ENCODE data around the gene INPP5E.

The INPP5E gene

DNA sequence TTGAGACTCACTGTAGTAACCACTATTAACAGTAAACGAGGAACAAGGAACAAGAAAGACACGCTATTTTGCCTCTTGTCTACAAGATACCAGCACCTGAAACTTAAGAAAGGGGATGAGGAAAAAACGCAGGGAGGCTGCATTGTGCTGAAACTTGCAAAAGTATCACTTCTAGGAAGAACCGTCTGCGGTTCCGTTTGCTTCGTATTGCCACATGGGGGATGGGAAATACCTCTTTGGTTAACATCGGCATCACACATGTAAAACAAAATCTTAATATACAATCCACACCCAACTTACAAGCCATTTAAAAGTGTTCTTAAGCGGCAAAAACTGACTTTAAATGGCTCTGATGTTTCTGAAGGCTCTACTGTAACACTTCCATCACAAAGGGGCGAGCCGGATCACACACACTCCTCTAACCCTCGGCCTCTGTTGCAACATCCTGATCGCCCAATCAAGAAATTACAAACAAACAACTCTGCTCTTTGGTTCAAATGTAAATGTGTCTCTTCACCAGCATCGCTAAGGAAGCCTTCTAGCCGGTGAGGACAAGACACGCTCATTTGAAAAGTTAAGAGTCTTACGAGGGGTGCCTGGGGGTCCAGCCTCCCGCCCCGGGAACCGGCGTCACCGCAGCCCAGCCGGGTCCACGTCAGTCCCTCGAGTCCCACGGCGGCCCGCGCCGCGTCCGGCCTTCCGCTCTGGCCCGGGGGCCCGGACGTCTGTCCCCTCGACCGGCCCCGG lies 42.6 kb upstream of the INPP5E start:
- peak overlapping the region; percentile 64 for H3K4me3 ChIP-seq (ENCODE audit: low read length)

DNA sequence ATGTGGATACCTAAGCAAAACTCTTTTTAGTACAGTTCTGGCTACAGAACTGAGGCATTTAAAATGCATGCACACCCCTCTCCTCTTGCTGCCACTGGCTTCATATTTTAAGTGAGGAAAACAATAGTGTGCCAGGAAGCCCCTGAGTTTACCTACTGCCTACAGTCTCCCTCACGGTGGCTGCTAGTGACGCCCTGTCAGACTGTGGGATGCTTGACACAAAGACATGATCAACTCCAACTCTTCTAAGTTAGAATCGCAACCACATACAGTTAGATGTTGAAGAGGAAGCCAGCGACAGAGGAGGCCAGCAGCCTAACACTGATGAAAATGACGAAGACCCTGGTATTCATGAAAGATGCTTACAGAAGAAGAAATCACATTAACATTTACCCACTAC lies 41.9 kb upstream of the INPP5E start:
- Histone ChIP-seq H3K4me1 (ENCODE audit: control insufficient read depth, insufficient read depth, low read length) (peaks cover 42% of the 10 kb centered on the region), H3K27me3 (ENCODE audit: control insufficient read depth, insufficient read depth, low read length) (no peaks in the 10 kb centered on the region), H3K36me3 (ENCODE audit: control insufficient read depth, insufficient read depth, low read length) (peaks cover 12% of the 10 kb centered on the region), H3K9me3 (ENCODE audit: control insufficient read depth, low read length) (no peaks in the 10 kb centered on the region), H3K9ac (ENCODE audit: low read length) (peak overlapping the region; percentile 97), H3K4me3 (ENCODE audit: low read length) (peak overlapping the region; percentile 64)

More for the DNA sequence above, 42.6 kb upstream of the INPP5E start:
- Histone ChIP-seq H3K9ac (ENCODE audit: low read length) (peak overlapping the region; percentile 97), H3K36me3 (ENCODE audit: control insufficient read depth, insufficient read depth, low read length) (peaks cover 5% of the 10 kb centered on the region), H3K4me1 (ENCODE audit: control insufficient read depth, insufficient read depth, low read length) (peaks cover 40% of the 10 kb centered on the region), H3K9me3 (ENCODE audit: control insufficient read depth, low read length) (no peaks in the 10 kb centered on the region), H3K27me3 (ENCODE audit: control insufficient read depth, insufficient read depth, low read length) (no peaks in the 10 kb centered on the region)

DNA sequence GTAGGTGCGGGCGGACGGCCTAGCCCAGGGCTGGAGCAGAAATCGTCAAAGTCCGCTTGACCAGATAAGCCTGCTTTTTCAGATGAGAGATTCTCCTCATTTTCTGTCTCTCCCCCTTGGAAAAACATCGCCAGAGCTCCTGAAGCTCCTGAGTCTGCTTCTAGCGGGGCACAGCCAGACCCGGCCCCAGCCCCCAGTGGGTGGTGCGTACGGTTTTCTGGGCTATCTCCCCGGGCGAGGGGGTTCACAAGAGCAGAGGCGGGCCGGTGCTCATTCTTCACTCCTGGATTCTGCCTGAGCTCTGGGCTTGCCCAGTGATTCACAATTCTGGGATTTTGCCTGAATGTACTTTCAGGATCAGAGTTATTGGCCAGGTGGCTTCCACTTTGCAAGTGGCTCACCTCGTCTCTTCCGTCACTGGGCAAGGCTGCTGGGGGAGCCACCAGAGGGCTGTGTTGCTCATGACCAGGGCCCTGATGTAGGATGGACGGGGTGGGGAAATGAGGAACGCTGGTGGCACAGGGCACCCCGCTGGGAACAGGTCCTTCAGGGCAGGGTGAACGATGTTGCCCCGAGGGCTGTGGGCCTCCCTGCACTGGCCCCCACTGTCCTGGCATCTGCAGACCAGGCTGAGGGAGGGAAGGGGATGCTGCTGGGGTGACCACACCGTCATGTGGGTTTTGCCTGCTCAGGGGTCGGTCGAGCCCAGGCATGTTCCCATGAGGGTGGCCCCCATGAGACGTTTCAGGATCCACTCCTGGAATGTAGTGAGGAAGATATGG lies 36.9 kb upstream of the INPP5E start:
- no peak overlapping the region for H3K9ac ChIP-seq (ENCODE audit: low read length)
- H3K4me3 ChIP-seq (ENCODE audit: low read length), result no peak overlapping the region
- no peaks in the 10 kb centered on the region for H3K27me3 ChIP-seq (ENCODE audit: control insufficient read depth, insufficient read depth, low read length)
- peaks cover 50% of the 10 kb centered on the region for H3K36me3 ChIP-seq (ENCODE audit: control insufficient read depth, insufficient read depth, low read length)
- H3K4me1 ChIP-seq (ENCODE audit: control insufficient read depth, insufficient read depth, low read length), result peaks cover 41% of the 10 kb centered on the region
- no peaks in the 10 kb centered on the region for H3K9me3 ChIP-seq (ENCODE audit: control insufficient read depth, low read length)

DNA sequence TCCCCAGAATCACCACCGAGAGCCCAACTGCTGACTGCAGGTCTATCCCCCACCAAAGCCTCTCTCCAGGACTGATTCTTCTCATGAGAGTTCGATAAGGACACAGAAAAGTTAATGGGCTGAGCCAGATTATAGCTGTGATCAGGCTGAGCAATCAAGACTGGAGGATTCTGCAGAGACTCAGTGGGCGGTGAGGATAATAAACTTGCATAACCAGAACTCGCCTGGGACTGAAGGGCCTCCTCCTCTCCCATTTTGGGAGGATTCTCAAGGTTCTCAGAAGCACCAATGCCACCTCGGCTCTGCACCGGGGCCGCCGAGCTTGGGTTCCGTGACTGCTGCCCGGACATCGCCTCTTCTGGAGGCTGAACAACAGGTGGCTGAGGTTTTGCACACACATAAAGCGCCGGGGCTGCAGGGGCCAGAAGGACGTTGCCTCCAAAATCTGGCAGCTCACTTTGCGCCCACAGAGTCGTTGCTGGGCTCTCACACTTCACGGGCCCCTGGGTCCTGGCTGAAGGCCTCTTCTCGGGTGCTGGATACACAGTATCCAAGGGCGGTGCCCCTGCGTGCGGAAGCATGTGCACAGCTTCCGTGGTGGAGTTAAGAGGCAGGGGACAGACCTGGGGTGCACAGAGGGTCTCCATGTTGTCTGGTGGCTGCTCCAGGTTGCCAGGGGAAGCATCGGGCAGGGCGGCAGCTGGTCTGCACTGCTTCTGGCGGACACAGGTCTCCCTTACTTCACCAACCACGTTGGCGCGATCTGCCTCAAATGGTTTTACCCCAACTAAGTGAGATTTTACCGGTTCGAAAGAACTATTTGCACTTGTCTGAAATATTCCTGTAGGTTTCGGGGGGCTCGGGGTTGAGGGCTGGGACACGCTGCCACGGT lies 35.6 kb upstream of the INPP5E start:
- H3K9me3 ChIP-seq (ENCODE audit: control insufficient read depth, low read length), result no peaks in the 10 kb centered on the region
- H3K9ac ChIP-seq (ENCODE audit: low read length), result no peak overlapping the region
- H3K4me1 ChIP-seq (ENCODE audit: control insufficient read depth, insufficient read depth, low read length), result peaks cover 45% of the 10 kb centered on the region
- no peaks in the 10 kb centered on the region for H3K27me3 ChIP-seq (ENCODE audit: control insufficient read depth, insufficient read depth, low read length)
- peaks cover 54% of the 10 kb centered on the region for H3K36me3 ChIP-seq (ENCODE audit: control insufficient read depth, insufficient read depth, low read length)
- no peak overlapping the region for H3K4me3 ChIP-seq (ENCODE audit: low read length)

DNA sequence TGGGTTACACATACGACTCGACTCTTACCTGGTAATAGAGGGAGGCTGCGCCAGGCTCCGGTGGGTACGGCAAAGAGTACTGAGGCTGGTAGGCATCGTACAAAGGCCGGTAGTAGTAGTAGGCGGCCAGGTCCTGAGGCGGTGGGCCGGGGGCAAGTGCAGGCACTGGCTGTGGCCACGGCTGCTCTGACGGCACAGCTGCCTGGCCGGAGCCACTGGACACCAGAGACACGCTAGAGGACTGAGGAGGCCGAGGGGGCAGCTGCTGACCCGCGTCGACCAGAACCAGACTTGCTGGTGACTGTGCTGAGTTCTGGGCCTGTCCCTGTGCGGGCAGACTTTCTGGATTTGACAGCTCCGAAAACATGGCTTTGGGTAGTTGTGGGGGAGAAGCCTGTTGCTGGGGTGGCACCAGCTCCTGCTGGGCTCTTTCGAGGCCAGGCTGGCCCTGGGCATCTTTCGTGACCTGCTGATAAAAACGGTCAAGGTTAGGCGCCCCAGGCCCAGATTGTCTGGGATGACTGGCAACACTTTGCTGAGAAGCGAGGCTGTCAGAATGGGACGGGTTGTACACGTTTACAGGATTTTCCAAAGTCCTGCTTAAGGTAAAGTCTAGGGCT lies 34.5 kb upstream of the INPP5E start:
- Histone ChIP-seq H3K36me3 (ENCODE audit: control insufficient read depth, insufficient read depth, low read length) (peaks cover 59% of the 10 kb centered on the region), H3K9me3 (ENCODE audit: control insufficient read depth, low read length) (no peaks in the 10 kb centered on the region), H3K4me1 (ENCODE audit: control insufficient read depth, insufficient read depth, low read length) (peaks cover 36% of the 10 kb centered on the region), H3K4me3 (ENCODE audit: low read length) (no peak overlapping the region), H3K9ac (ENCODE audit: low read length) (no peak overlapping the region), H3K27me3 (ENCODE audit: control insufficient read depth, insufficient read depth, low read length) (no peaks in the 10 kb centered on the region)

DNA sequence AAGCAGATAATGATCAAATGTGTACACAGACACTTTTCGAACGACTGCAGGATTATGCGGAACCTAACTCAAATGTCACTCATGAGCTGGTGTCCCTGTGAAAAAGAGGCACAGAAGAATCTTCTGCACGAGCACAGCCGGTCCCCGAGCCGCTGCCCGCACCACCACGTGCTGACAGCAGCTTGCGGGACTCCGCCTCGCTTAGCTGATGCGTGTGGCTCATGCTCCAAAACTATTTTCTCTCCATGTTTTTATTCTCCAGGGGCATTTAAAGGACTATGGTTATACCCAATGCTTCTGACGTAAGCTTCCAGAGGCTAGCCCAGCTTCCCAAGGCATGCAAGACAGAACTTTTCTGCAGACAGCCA lies 33.7 kb upstream of the INPP5E start:
- Histone ChIP-seq H3K9me3 (ENCODE audit: control insufficient read depth, low read length) (no peaks in the 10 kb centered on the region), H3K27me3 (ENCODE audit: control insufficient read depth, insufficient read depth, low read length) (no peaks in the 10 kb centered on the region), H3K36me3 (ENCODE audit: control insufficient read depth, insufficient read depth, low read length) (peaks cover 59% of the 10 kb centered on the region), H3K4me3 (ENCODE audit: low read length) (no peak overlapping the region), H3K9ac (ENCODE audit: low read length) (no peak overlapping the region), H3K4me1 (ENCODE audit: control insufficient read depth, insufficient read depth, low read length) (peaks cover 36% of the 10 kb centered on the region)

DNA sequence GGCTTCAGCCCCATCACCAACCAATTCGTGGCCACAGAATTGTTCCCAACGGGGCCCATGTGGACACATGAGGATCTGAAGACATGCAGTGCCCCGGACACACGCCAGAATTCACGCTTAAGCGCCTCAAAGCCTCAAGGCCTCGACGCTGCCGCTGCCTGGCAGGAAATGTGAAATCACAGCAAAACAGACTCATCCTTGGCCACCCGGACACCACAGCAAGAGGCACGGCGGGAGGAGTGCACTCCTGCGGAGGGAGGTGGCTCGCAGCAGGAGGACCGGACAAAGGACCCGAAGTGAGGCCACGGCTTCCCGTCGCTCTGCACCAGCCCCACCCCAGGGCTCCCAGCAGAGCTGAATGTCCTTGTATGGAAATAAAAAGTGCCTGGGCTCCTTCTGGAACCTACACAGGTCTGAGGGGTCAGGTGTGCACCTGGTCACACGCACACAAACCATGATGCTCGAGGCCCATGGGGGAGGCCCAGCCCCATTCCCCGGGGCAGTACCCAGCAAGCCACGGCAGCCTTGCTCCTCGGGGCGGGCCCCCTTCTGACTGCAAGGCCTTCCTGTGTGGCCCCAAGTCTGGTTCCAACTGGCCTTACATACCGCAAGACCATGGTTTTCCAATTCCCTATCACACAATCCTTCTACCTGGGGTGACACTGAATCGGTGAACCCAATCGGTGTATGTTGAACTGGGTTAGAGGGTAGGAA lies 33.2 kb upstream of the INPP5E start:
- H3K36me3 ChIP-seq (ENCODE audit: control insufficient read depth, insufficient read depth, low read length), result peaks cover 59% of the 10 kb centered on the region

DNA sequence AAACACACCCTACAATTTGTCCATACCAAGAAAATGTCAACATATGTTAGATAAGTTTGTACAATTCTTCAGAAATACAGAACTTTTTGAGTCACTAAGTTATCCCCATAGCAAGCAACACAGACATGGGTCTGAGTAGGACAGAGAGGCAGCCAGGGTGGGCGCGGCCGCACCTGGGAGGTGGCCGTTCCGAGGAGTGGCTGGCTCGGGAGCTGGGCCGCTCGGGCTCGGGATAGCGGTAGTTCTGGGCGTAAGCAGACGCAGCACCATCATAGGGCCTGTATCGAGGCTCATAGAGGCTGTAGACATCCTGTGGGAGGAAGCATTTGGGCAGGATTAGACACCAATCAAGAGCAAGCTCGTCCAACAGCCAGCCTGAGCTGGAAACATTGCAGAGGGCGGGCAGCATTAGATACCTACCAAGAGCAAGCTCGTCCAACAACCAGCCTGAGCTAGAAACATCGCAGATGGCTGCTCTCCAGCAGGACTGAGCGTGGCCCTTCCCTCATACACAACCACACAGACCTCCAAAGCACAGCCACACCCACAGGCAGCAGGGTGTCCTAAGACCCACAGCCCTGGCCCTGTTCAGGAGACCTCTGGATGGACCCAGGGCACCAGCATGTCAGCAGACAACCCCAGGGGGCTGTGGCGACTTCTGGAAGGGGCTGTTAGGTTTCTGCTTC lies 32.3 kb upstream of the INPP5E start:
- H3K4me1 ChIP-seq (ENCODE audit: control insufficient read depth, insufficient read depth, low read length), result peaks cover 28% of the 10 kb centered on the region
- H3K4me3 ChIP-seq (ENCODE audit: low read length), result no peak overlapping the region
- H3K36me3 ChIP-seq (ENCODE audit: control insufficient read depth, insufficient read depth, low read length), result peaks cover 53% of the 10 kb centered on the region
- H3K9me3 ChIP-seq (ENCODE audit: control insufficient read depth, low read length), result no peaks in the 10 kb centered on the region
- no peak overlapping the region for H3K9ac ChIP-seq (ENCODE audit: low read length)
- H3K27me3 ChIP-seq (ENCODE audit: control insufficient read depth, insufficient read depth, low read length), result no peaks in the 10 kb centered on the region

More for the DNA sequence above, 33.2 kb upstream of the INPP5E start:
- no peaks in the 10 kb centered on the region for H3K9me3 ChIP-seq (ENCODE audit: control insufficient read depth, low read length)
- H3K4me1 ChIP-seq (ENCODE audit: control insufficient read depth, insufficient read depth, low read length), result peaks cover 36% of the 10 kb centered on the region
- no peaks in the 10 kb centered on the region for H3K27me3 ChIP-seq (ENCODE audit: control insufficient read depth, insufficient read depth, low read length)
- no peak overlapping the region for H3K4me3 ChIP-seq (ENCODE audit: low read length)
- no peak overlapping the region for H3K9ac ChIP-seq (ENCODE audit: low read length)

DNA sequence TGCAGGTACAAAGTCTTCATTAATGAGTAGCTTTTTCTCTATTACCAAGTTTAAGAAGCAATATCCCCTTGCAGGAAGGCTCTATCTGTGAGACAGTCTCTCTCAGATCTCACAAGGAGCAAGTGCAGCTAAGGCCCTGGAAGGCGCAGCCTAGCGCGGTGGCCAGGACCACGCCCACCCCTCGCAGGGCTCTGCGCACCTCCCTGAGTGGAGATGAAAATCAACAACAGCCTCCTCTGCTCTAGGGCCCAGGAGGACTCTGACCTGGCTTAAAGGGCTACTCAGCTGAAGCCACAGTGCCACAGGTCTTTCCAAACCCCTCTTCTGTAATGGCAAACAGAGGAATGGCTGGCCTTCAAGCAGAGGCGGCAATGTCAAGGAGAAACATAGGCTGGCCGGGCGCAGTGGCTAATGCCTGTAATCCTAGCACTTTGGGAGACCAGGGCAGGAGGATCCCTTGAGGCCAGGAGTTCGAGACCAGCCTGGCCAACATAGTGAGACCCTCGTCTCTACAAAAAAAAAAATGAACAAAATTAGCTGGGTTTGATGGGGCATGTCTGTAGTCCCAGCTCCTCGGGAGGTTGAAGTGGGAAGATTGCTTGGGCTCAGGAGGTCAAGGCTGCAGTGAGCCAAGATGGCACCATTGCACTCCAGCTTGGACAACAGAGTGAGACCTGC lies 31.3 kb upstream of the INPP5E start:
- H3K36me3 ChIP-seq (ENCODE audit: control insufficient read depth, insufficient read depth, low read length), result peaks cover 58% of the 10 kb centered on the region
- H3K4me3 ChIP-seq (ENCODE audit: low read length), result no peak overlapping the region
- no peaks in the 10 kb centered on the region for H3K27me3 ChIP-seq (ENCODE audit: control insufficient read depth, insufficient read depth, low read length)
- H3K9me3 ChIP-seq (ENCODE audit: control insufficient read depth, low read length), result no peaks in the 10 kb centered on the region
- H3K4me1 ChIP-seq (ENCODE audit: control insufficient read depth, insufficient read depth, low read length), result peaks cover 28% of the 10 kb centered on the region
- H3K9ac ChIP-seq (ENCODE audit: low read length), result no peak overlapping the region

DNA sequence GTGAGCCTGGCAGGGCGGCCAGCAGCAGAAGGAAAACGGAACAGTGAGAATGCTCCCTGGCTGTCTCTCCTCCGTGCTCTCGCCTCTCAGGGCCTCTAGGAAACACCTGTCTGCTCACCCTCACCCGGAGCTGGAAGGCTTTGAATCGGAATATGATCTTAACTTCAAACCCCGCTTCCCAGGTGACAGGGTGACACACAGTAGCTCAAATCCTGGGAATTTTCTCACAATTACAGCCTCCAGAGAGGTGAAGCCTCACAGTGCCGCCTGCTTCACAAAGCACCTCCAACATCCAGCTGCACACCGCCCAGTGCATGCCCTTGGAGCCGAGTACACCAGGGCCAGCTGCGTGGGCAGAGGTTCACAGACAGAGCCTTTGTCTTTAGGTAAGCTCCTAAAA lies 30.7 kb upstream of the INPP5E start:
- Histone ChIP-seq H3K9ac (ENCODE audit: low read length) (no peak overlapping the region), H3K9me3 (ENCODE audit: control insufficient read depth, low read length) (no peaks in the 10 kb centered on the region), H3K36me3 (ENCODE audit: control insufficient read depth, insufficient read depth, low read length) (peaks cover 57% of the 10 kb centered on the region), H3K4me3 (ENCODE audit: low read length) (no peak overlapping the region), H3K4me1 (ENCODE audit: control insufficient read depth, insufficient read depth, low read length) (peaks cover 28% of the 10 kb centered on the region), H3K27me3 (ENCODE audit: control insufficient read depth, insufficient read depth, low read length) (no peaks in the 10 kb centered on the region)
